DMS 273 treated with DMSO at 0.1 percent for 48 hours (cell line): ENCODE measurements around the gene SHMT2.

Experiments used
- DNase-seq: peaks from one replicate; lab custom pipeline; 2025; lab: John Stamatoyannopoulos, UW

The SHMT2 gene

DNA sequence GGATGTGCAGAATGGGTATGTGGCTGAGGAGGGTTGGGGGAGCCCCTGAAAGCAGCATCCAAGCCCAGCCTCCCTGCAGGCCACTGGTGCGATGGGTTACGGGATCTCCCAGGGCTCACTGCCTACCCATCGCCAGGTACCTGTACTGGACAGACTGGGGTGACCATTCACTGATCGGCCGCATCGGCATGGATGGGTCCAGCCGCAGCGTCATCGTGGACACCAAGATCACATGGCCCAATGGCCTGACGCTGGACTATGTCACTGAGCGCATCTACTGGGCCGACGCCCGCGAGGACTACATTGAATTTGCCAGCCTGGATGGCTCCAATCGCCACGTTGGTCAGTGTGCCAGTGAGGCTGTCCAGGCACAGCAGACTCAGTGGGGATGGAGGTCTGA is 31.2 kb upstream of the SHMT2 start:
- DNase-seq, result no peak

DNA sequence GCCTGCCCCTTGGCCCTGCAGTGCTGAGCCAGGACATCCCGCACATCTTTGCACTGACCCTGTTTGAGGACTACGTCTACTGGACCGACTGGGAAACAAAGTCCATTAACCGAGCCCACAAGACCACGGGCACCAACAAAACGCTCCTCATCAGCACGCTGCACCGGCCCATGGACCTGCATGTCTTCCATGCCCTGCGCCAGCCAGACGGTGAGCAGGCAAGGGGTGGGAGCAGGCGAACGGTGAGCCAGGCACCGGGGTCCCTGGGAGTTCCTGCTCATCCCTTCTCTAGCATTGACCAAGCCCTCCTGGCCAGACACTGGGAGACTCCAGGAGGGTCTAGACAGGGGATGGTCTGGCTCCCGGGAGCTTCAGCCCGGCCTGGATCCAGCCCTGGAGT is 30.3 kb upstream of the SHMT2 start:
- no peak for DNase-seq

DNA sequence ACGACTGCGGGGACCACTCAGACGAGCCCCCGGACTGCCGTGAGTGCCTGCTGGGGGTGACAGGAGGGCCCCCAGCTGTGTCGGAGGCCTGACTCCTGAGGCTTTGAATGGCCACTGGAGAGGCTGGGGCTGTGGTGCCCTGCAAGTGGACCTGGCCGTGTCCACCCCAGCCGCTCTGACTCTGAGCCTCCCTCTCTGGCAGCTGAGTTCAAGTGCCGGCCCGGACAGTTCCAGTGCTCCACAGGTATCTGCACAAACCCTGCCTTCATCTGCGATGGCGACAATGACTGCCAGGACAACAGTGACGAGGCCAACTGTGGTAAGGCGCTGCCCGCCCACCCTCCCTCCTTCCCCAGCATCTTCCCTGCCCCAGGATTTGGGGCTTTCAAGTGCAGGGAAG is 29.0 kb upstream of the SHMT2 start:
- DNase-seq, result no peak

GRCh38 chr12:57201219-57201618 is 28.3 kb upstream of the SHMT2 start:
- no peak for DNase-seq

- DNase-seq, result no peak
Measured at GRCh38 chr12:57201631-57202030, 27.9 kb upstream of the SHMT2 start.

GRCh38 chr12:57202321-57202720 is 27.2 kb upstream of the SHMT2 start:
- no peak for DNase-seq

GRCh38 chr12:57203201-57203600 is 26.3 kb upstream of the SHMT2 start:
- DNase-seq, result no peak

DNA sequence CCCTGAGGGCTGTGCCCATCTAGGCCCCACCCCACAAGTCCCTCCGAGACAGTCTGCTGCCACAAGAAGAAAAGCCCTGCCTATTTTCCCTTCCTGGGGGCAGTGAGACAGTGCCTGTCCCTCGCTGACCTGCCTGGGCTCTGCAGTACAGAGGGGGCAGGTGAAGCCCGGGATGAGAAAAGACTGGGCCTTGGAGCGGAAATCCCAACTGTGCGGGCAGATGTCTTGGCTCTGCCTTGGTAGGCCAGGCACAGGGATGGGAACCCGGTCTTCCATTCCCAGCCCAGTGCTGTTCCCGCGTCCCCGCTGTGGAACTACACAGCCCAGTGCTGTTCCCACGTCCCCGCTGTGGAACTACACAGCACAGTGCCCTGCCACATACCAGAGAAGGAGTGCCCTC is 25.7 kb upstream of the SHMT2 start:
- DNase-seq, result no peak

GRCh38 chr12:57204454-57204853 is 25.1 kb upstream of the SHMT2 start:
- DNase-seq, result no peak

DNA sequence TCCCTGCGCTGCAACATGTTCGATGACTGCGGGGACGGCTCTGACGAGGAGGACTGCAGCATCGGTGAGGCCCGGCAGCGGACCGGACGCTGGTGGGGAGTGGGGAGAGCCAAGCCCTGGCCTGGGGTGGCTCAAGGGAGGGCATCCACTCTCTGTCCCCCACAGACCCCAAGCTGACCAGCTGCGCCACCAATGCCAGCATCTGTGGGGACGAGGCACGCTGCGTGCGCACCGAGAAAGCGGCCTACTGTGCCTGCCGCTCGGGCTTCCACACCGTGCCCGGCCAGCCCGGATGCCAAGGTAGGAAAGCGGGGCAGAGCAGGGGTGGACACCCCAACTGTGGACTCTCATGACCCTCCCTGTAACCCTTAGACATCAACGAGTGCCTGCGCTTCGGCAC is 24.3 kb upstream of the SHMT2 start:
- DNase-seq, result no peak

- no peak for DNase-seq
Measured at GRCh38 chr12:57205931-57206330, 23.6 kb upstream of the SHMT2 start.

- no peak for DNase-seq
Measured at GRCh38 chr12:57207731-57208630, 21.5 kb upstream of the SHMT2 start.

GRCh38 chr12:57208631-57209282 is 20.8 kb upstream of the SHMT2 start:
- no peak for DNase-seq

GRCh38 chr12:57209916-57210315 is 19.6 kb upstream of the SHMT2 start:
- DNase-seq, result no peak

- no peak for DNase-seq
Measured at GRCh38 chr12:57210461-57210860, 19.1 kb upstream of the SHMT2 start.

- no peak for DNase-seq
Measured at GRCh38 chr12:57210926-57211692, 18.4 kb upstream of the SHMT2 start.

GRCh38 chr12:57211791-57212700 is 17.5 kb upstream of the SHMT2 start:
- DNase-seq, result no peak

GRCh38 chr12:57212701-57213057 is 16.8 kb upstream of the SHMT2 start:
- DNase-seq, result no peak

GRCh38 chr12:57213058-57213715 is 16.3 kb upstream of the SHMT2 start:
- peak; percentile 36 for DNase-seq

GRCh38 chr12:57213763-57214397 is 15.6 kb upstream of the SHMT2 start:
- DNase-seq, result no peak

DNA sequence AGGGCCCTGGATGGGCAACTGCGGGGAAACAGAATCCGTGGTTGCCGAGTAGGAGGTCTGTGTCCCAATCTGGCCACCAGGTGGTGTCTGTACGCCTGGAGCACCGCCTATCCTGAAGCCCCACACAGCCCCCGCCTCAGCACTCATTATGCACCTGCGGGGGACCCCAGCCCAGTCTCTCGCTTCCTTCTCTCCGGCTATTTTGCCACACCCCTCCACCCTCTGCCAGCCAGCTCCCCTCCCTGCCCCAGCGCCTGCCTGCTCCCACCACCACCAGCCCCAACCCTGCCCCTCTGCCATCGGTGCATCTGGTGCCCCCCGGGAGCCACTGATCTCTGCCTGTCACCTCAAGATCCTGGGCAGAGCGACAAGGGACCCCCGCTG is 15.1 kb upstream of the SHMT2 start:
- peak; percentile 19 for DNase-seq
